ENCODE measurements around the gene GATAD2B. TPM values are rescaled to one million over a fixed set of nuclear protein-coding genes. Genes with fewer than 3 reads are reported as not detected.

GATAD2B gene
- polyA plus RNA-seq, 1 donor from 2014 or later = 12.8 TPM

DNA sequence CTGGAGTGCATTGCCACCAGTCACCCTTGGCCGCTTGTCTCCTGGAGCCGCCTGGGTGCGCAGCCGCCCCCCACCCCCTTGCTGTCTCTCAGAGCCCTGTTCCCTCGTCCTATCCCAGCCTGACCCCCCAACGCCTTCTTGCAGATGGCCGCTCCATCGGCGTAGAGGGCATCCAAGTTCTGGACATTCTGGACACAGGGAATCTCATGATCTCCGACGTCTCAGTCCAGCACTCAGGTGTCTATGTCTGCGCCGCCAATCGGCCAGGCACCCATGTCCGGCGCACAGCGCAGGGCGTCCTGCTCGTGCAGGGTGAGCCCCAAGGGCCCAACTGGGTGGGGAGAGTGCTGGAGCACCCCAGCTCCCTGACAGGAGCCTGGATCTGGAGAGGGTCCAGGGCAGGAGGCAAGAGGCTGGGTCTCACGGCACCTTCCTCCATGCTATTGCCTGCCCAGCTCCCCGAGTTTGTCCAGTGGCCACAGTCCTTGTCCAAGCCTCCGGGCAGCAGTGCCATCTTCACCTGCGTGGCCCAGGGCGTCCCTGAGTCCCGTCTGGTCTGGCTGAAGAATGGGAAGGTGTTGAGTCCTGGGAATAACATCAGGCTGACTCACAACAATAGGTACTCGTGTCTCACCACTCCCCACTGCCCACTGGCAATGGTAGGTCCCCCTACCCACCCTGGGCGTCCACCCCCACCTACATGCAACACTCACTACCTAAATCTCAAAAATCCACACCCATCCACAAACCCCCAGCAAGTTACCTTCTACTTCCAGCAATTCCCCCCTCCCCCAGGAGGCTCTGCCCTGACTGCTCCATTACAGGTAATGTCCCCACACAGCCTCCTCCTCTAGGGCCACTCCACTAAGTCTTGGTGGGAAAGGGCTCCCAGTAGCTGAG lies 123.0 kb downstream of the GATAD2B start:
- Histone ChIP-seq H3K9ac (ENCODE audit: low read length) (no peak overlapping the region), H3K4me2 (ENCODE audit: low read length) (no peak overlapping the region), H3K79me2 (replicated peaks; ENCODE audit: insufficient read depth, low read length) (no peaks in the 10 kb centered on the region), H3K4me3 (ENCODE audit: low read length) (no peak overlapping the region), H4K20me1 (ENCODE audit: insufficient read depth) (no peaks in the 10 kb centered on the region), H3F3A (ENCODE audit: insufficient read depth, low read length, poor library complexity, severe bottlenecking) (no peaks in the 10 kb centered on the region), H3K9me2 (ENCODE audit: insufficient read depth, low read length) (no peaks in the 10 kb centered on the region), H3K9me3 (ENCODE audit: low read length) (no peaks in the 10 kb centered on the region), H2AFZ (ENCODE audit: low read depth, low read length) (no peak overlapping the region), H3K27ac (ENCODE audit: low read length) (no peak overlapping the region), H3K36me3 (ENCODE audit: insufficient read depth, low read length) (no peaks in the 10 kb centered on the region), H3K27me3 (ENCODE audit: insufficient read depth, low read depth, low read length) (no peaks in the 10 kb centered on the region)
- TF ChIP-seq EP300 (conservative IDR thresholded peaks at IDR 0.05; ENCODE audit: poor library complexity, severe bottlenecking) (no peak), POLR2AphosphoS5 (IDR thresholded peaks at IDR 0.05) (no peak), SMC3 (conservative IDR thresholded peaks at IDR 0.05; ENCODE audit: poor library complexity) (no peak), RAD21 (conservative IDR thresholded peaks at IDR 0.05) (no peak), EZH2 (IDR thresholded peaks at IDR 0.05; ENCODE audit: borderline replicate concordance, insufficient read depth, low read length, poor library complexity, severe bottlenecking) (no peak), TAF1 (IDR thresholded peaks at IDR 0.05; ENCODE audit: low read depth) (no peak), MXI1 (conservative IDR thresholded peaks at IDR 0.05; ENCODE audit: poor library complexity, severe bottlenecking) (no peak)
- TF ChIP-seq, protein P1, sequence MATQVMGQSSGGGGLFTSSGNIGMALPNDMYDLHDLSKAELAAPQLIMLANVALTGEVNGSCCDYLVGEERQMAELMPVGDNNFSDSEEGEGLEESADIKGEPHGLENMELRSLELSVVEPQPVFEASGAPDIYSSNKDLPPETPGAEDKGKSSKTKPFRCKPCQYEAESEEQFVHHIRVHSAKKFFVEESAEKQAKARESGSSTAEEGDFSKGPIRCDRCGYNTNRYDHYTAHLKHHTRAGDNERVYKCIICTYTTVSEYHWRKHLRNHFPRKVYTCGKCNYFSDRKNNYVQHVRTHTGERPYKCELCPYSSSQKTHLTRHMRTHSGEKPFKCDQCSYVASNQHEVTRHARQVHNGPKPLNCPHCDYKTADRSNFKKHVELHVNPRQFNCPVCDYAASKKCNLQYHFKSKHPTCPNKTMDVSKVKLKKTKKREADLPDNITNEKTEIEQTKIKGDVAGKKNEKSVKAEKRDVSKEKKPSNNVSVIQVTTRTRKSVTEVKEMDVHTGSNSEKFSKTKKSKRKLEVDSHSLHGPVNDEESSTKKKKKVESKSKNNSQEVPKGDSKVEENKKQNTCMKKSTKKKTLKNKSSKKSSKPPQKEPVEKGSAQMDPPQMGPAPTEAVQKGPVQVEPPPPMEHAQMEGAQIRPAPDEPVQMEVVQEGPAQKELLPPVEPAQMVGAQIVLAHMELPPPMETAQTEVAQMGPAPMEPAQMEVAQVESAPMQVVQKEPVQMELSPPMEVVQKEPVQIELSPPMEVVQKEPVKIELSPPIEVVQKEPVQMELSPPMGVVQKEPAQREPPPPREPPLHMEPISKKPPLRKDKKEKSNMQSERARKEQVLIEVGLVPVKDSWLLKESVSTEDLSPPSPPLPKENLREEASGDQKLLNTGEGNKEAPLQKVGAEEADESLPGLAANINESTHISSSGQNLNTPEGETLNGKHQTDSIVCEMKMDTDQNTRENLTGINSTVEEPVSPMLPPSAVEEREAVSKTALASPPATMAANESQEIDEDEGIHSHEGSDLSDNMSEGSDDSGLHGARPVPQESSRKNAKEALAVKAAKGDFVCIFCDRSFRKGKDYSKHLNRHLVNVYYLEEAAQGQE (IDR thresholded peaks at IDR 0.05; ENCODE audit: borderline replicate concordance) = no peak
- TF ChIP-seq, protein P2, sequence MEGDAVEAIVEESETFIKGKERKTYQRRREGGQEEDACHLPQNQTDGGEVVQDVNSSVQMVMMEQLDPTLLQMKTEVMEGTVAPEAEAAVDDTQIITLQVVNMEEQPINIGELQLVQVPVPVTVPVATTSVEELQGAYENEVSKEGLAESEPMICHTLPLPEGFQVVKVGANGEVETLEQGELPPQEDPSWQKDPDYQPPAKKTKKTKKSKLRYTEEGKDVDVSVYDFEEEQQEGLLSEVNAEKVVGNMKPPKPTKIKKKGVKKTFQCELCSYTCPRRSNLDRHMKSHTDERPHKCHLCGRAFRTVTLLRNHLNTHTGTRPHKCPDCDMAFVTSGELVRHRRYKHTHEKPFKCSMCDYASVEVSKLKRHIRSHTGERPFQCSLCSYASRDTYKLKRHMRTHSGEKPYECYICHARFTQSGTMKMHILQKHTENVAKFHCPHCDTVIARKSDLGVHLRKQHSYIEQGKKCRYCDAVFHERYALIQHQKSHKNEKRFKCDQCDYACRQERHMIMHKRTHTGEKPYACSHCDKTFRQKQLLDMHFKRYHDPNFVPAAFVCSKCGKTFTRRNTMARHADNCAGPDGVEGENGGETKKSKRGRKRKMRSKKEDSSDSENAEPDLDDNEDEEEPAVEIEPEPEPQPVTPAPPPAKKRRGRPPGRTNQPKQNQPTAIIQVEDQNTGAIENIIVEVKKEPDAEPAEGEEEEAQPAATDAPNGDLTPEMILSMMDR (IDR thresholded peaks at IDR 0.05; ENCODE audit: poor library complexity, severe bottlenecking) = no peak

DNA sequence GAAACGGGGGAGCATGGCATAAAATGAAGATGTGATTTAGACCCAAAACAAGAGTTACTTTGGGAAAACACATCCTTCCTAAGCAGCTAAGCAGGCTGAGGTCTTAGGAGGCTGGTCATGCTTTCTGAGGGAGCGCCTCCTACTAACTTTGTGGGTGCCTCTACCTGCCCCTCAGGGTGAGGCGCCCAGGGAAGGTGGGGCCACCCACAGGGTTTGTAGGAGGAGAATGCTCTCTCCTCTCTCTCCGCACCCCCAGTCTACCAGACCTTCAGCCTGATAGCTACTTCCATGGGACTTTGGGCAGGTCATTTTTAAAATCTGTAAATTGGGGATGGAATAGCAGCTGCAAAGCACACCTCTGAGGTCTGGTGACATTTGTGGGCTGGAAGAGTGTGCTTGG lies 123.8 kb downstream of the GATAD2B start:
- Histone ChIP-seq H3F3A (ENCODE audit: insufficient read depth, low read length, poor library complexity, severe bottlenecking) (no peaks in the 10 kb centered on the region), H2AFZ (ENCODE audit: low read depth, low read length) (no peak overlapping the region), H3K9me3 (ENCODE audit: low read length) (no peaks in the 10 kb centered on the region), H3K4me3 (ENCODE audit: low read length) (no peak overlapping the region), H3K36me3 (ENCODE audit: insufficient read depth, low read length) (no peaks in the 10 kb centered on the region), H3K9me2 (ENCODE audit: insufficient read depth, low read length) (no peaks in the 10 kb centered on the region), H4K20me1 (ENCODE audit: insufficient read depth) (no peaks in the 10 kb centered on the region), H3K4me2 (ENCODE audit: low read length) (no peak overlapping the region), H3K27ac (ENCODE audit: low read length) (no peak overlapping the region), H3K27me3 (ENCODE audit: insufficient read depth, low read depth, low read length) (no peaks in the 10 kb centered on the region), H3K9ac (ENCODE audit: low read length) (no peak overlapping the region), H3K79me2 (replicated peaks; ENCODE audit: insufficient read depth, low read length) (no peaks in the 10 kb centered on the region)
- TF ChIP-seq EP300 (conservative IDR thresholded peaks at IDR 0.05; ENCODE audit: poor library complexity, severe bottlenecking) (no peak), MXI1 (conservative IDR thresholded peaks at IDR 0.05; ENCODE audit: poor library complexity, severe bottlenecking) (no peak), SMC3 (conservative IDR thresholded peaks at IDR 0.05; ENCODE audit: poor library complexity) (no peak), RAD21 (conservative IDR thresholded peaks at IDR 0.05) (no peak), TAF1 (IDR thresholded peaks at IDR 0.05; ENCODE audit: low read depth) (no peak), EZH2 (IDR thresholded peaks at IDR 0.05; ENCODE audit: borderline replicate concordance, insufficient read depth, low read length, poor library complexity, severe bottlenecking) (no peak), POLR2AphosphoS5 (IDR thresholded peaks at IDR 0.05) (no peak)
- TF ChIP-seq, protein P2 (IDR thresholded peaks at IDR 0.05; ENCODE audit: poor library complexity, severe bottlenecking) = no peak
- TF ChIP-seq, protein P1 (IDR thresholded peaks at IDR 0.05; ENCODE audit: borderline replicate concordance) = no peak
